Muscle of arm (tissue), 12 donors: ENCODE results near the gene GATAD2A. TPM values are rescaled to one million over a fixed set of nuclear protein-coding genes. Genes with fewer than 3 reads are reported as not detected.

Experiments
- DNase-seq: peaks from one replicate; pipeline ENCODE4 v3.0.0-alpha.2; 2013
- polyA plus RNA-seq, 12 donors: library from polyadenylated mRNA; unstranded; fragments of 120-200 nt; gene quantifications; one replicate each; pipeline ENCODE4 v1.2.1, GENCODE V29; 2013; ENCODE audit not compliant: insufficient read length in 12 of 12

GATAD2A gene
- polyA plus RNA-seq, 12 donors: 35.2 to 69.9 (median 48.4) TPM; not detected in 1

- DNase-seq: no peak
Observed at GRCh38 chr19:19505669-19506326, 100.3 kb downstream of the GATAD2A start.

GRCh38 chr19:19506592-19506991 lies 101.1 kb downstream of the GATAD2A start:
- DNase-seq: no peak

GRCh38 chr19:19507354-19507753 lies 101.9 kb downstream of the GATAD2A start:
- DNase-seq: no peak

- no peak for DNase-seq
Observed at GRCh38 chr19:19508217-19508616, 102.7 kb downstream of the GATAD2A start.

- DNase-seq: no peak
Observed at GRCh38 chr19:19510432-19510831, 105.0 kb downstream of the GATAD2A start.

- no peak for DNase-seq
Observed at GRCh38 chr19:19513682-19514081, 108.2 kb downstream of the GATAD2A start.

GRCh38 chr19:19514215-19514657 lies 108.8 kb downstream of the GATAD2A start:
- DNase-seq: peak; percentile 84

GRCh38 chr19:19514881-19515641 lies 109.6 kb downstream of the GATAD2A start, which contains the start of gene TSSK6:
Gene TSSK6, minus strand, starts transcription at chr19:19515548. Its CDS starts 121 bp downstream, at chr19:19515427.
- DNase-seq: no peak

GRCh38 chr19:19515642-19516519 lies 110.4 kb downstream of the GATAD2A start, which contains the start of gene NDUFA13:
Gene NDUFA13, plus strand, starts transcription at chr19:19516225. Its CDS starts 14 bp downstream, at chr19:19516239.
- DNase-seq: peak; percentile 97

- DNase-seq: no peak
Observed at GRCh38 chr19:19517235-19517619, 111.8 kb downstream of the GATAD2A start.

- DNase-seq: no peak
Observed at GRCh38 chr19:19520989-19521388, 115.5 kb downstream of the GATAD2A start.

- DNase-seq: no peak
Observed at GRCh38 chr19:19523177-19523576, 117.7 kb downstream of the GATAD2A start.

- no peak for DNase-seq
Observed at GRCh38 chr19:19524053-19524452, 118.6 kb downstream of the GATAD2A start.

- DNase-seq: no peak
Observed at GRCh38 chr19:19525611-19526380, 120.3 kb downstream of the GATAD2A start.

- no peak for DNase-seq
Observed at GRCh38 chr19:19526581-19527370, 121.3 kb downstream of the GATAD2A start.

- DNase-seq: no peak
Observed at GRCh38 chr19:19527371-19527656, 121.8 kb downstream of the GATAD2A start.

- no peak for DNase-seq
Observed at GRCh38 chr19:19527674-19528625, 122.5 kb downstream of the GATAD2A start.

GRCh38 chr19:19528721-19529490 lies 123.4 kb downstream of the GATAD2A start, which contains the start of gene YJEFN3:
Gene YJEFN3, plus strand, starts transcription at chr19:19528911. Its CDS starts 22 bp downstream, at chr19:19528933.
- DNase-seq: no peak
